ENCODE data around the gene SUCNR1. TPM values are rescaled to one million over a fixed set of nuclear protein-coding genes. Genes with fewer than 3 reads are reported as not detected.
"Not testable (repeated sequence)": the region's sequence is repeated elsewhere in the genome, so short reads cannot be mapped to it uniquely, and the experiment has no call there.

Gene SUCNR1
- total and polyA plus RNA-seq, 8 donors: 0.12 to 0.92 (median 0.58) TPM; not detected in 5

DNA sequence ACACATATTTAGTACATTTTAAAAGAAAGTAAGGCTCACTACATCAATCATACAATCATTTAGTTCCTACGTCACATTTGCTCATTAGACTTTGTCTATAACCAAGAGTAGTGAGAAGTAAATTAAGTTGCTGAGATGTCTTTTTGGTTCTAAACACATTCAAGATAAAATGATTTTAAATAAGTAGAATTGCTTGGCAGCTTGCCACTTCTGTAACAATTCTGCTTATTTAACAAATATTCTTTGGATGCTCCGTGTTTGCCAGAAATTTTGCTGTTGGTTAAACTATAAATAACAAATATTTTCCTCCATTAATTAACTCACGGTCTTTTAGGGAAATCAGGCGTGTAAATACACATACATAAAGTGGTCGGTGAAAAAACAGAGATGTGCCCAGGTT lies 18.3 kb downstream of the SUCNR1 start:
- DNase-seq: peak in 1 of 2 donors; percentile 30
- no peaks in the 10 kb centered on the region for H3K4me1 ChIP-seq
- TF ChIP-seq EP300 (IDR thresholded peaks at IDR 0.05) (no peak), POLR2A (IDR thresholded peaks at IDR 0.05) (no peak), POLR2AphosphoS5 (IDR thresholded peaks at IDR 0.05) (no peak)
- TF ChIP-seq, protein P1, sequence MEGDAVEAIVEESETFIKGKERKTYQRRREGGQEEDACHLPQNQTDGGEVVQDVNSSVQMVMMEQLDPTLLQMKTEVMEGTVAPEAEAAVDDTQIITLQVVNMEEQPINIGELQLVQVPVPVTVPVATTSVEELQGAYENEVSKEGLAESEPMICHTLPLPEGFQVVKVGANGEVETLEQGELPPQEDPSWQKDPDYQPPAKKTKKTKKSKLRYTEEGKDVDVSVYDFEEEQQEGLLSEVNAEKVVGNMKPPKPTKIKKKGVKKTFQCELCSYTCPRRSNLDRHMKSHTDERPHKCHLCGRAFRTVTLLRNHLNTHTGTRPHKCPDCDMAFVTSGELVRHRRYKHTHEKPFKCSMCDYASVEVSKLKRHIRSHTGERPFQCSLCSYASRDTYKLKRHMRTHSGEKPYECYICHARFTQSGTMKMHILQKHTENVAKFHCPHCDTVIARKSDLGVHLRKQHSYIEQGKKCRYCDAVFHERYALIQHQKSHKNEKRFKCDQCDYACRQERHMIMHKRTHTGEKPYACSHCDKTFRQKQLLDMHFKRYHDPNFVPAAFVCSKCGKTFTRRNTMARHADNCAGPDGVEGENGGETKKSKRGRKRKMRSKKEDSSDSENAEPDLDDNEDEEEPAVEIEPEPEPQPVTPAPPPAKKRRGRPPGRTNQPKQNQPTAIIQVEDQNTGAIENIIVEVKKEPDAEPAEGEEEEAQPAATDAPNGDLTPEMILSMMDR (IDR thresholded peaks at IDR 0.05): no peak
- H3K27me3 ChIP-seq: no peaks in the 10 kb centered on the region
- H3K4me3 ChIP-seq: no peak overlapping the region
- intact Hi-C loops (cut with DNase I; ENCODE audit: low total_unique reads): no loop called here
- 60 to 74% (median 65%) methylated on average over 5 of the region's 5 CpGs for WGBS, 5 donors
- H3K36me3 ChIP-seq: no peaks in the 10 kb centered on the region
- no peak overlapping the region for H3K27ac ChIP-seq
- H3K9me3 ChIP-seq: no peaks in the 10 kb centered on the region

DNA sequence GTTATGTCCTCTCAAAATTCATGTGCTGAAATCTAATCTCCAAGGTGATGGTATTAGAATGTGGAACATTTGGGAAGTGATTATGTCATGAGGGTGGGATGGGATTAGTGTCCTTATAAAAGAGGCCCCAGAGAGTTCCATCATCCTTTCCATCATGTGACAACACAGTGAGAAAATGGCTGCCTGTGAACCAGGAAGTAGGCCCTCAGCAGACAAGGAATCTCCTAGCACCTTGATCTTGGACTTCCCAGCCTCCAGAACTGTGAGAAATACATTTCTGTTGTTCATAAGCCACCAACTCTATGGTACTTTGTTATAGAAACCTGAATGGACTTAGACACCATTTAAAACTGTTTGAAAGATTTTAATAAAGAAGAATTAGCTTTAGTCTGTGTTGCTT lies 20.8 kb downstream of the SUCNR1 start:
- intact Hi-C loops (cut with DNase I; ENCODE audit: low total_unique reads): no loop called here
- Histone ChIP-seq H3K27ac (no peak overlapping the region), H3K27me3 (no peaks in the 10 kb centered on the region), H3K4me1 (no peaks in the 10 kb centered on the region), H3K36me3 (no peaks in the 10 kb centered on the region), H3K4me3 (no peak overlapping the region), H3K9me3 (no peaks in the 10 kb centered on the region)
- DNase-seq: no peak
- TF ChIP-seq POLR2A (IDR thresholded peaks at IDR 0.05): no peak
- TF ChIP-seq, protein P1 (IDR thresholded peaks at IDR 0.05): no peak
- TF ChIP-seq POLR2AphosphoS5 (IDR thresholded peaks at IDR 0.05): no peak
- no peak for TF ChIP-seq EP300 (IDR thresholded peaks at IDR 0.05)

DNA sequence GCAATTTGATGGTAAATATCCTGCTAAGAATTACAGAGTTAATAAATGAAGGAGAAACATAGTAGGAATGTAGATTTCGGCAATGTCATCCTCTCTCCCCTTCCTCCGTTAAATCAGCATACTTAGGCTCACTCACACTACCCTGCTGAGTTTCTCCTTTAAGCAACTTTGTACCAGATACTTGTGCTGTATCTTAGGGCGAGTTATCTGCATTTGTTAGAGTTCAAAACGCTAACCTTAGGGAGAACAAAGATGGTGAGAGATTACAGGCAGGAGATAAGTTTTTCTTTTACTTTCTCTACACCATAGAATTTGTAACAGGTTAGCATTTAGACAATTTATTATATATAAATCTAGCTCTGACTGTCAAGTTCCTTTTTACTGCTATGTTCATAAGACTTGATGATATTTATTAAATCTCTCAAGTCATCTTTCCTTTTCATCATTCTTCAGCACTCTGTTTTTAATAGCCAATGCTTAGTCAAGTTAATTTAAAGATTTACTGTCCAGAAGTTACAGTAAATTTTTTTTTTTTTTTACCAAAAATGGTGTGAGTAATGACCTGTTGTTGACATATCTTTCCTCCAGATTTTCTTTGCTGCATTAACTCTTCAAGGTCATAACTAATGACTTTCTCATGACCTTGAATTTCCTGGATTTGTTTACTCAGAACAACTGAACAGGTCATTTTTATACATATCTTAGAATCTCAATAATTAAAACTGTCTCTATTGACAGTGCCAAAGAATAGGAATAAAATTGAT lies 22.2 kb downstream of the SUCNR1 start:
- 31 to 44% (median 35%) methylated on average over 4 of the region's 4 CpGs for WGBS, 5 donors
- no peak overlapping the region for H3K4me3 ChIP-seq

DNA sequence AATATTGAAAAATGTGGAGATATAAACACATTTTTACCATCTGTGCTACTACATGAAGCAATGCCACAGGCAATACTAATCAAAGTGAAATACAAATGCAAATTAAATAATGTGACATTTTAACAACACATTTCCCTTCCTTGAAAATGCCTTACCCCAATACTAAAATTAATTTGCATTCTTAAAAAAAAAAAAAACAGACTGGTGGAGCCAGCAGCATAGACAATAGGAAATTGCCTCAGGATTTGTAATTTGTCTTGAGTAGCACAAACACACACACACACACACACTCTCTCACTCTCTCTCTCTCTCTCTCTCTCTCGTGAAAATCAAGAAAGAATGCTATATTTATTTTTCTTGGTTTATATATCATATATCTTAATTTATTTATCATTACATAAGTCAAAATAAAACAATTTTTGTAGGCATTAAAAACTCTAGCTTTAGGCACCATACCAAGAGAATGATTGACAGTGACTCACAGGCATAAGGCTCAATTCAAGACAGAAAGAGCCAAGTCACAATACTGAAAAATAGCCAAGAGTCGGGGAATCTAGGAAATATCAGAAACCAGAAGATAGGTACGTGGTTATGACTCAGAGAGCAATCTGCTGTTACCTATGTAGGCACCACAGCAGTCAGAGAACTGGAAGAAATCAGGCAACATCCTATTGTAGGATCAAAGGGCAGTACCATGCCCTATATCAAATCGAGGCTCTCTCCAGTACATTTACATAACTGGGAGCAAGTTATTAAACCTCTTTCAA lies 23.0 kb downstream of the SUCNR1 start:
- no peak for DNase-seq
- Histone ChIP-seq H3K27ac (no peak overlapping the region), H3K9me3 (no peaks in the 10 kb centered on the region), H3K4me1 (peaks cover 0 to 16% (median 5%) of the 10 kb centered on the region in 4 donors), H3K27me3 (no peaks in the 10 kb centered on the region), H3K4me3 (no peak overlapping the region), H3K36me3 (no peaks in the 10 kb centered on the region)
- TF ChIP-seq, protein P1 (IDR thresholded peaks at IDR 0.05): no peak
- TF ChIP-seq POLR2A (IDR thresholded peaks at IDR 0.05): no peak
- TF ChIP-seq POLR2AphosphoS5 (IDR thresholded peaks at IDR 0.05): no peak
- TF ChIP-seq EP300 (IDR thresholded peaks at IDR 0.05): no peak
- 51 to 65% (median 62%) methylated on average over 4 of the region's 4 CpGs for WGBS, 5 donors
- intact Hi-C loops (cut with DNase I; ENCODE audit: low total_unique reads): no loop called here

More for the DNA sequence above, 22.2 kb downstream of the SUCNR1 start:
- H3K36me3 ChIP-seq: no peaks in the 10 kb centered on the region
- TF ChIP-seq POLR2AphosphoS5 (IDR thresholded peaks at IDR 0.05): no peak
- TF ChIP-seq, protein P1 (IDR thresholded peaks at IDR 0.05): no peak
- no peak for TF ChIP-seq EP300 (IDR thresholded peaks at IDR 0.05)
- no peak for TF ChIP-seq POLR2A (IDR thresholded peaks at IDR 0.05)
- peaks cover 0 to 8% (median 2%) of the 10 kb centered on the region in 4 donors for H3K4me1 ChIP-seq
- intact Hi-C loops (cut with DNase I; ENCODE audit: low total_unique reads): no loop called here
- no peaks in the 10 kb centered on the region for H3K27me3 ChIP-seq
- DNase-seq: no peak
- no peak overlapping the region for H3K27ac ChIP-seq
- H3K9me3 ChIP-seq: no peaks in the 10 kb centered on the region

DNA sequence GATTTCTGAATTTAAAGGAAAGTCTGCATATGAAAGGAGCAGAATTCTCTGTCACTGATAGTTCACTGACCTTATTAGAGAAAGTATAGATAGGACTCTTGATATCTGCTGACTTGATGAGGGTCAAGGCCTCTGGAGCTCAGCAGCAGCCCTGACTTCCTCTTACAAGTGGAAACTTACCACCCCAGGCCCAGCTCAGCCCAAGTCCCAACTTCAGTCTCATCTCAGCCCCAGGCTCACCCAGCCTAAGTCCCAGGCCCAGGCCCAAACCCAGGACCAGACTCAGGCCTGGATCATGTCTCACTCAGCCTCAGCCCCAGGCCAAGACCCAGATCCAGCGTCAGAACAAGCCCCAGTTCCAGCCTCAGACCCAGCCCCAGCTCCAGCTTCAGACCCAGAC lies 24.7 kb downstream of the SUCNR1 start:
- intact Hi-C loops (cut with DNase I; ENCODE audit: low total_unique reads); H3K36me3 ChIP-seq; H3K9me3 ChIP-seq; H3K27me3 ChIP-seq; DNase-seq; H3K27ac ChIP-seq; H3K4me3 ChIP-seq: not testable (repeated sequence)
- H3K4me1 ChIP-seq: peaks cover 0 to 28% (median 11%) of the 10 kb centered on the region in 4 donors
- WGBS, 5 donors: no CpG with 5 or more reads among the region's 1 CpG

DNA sequence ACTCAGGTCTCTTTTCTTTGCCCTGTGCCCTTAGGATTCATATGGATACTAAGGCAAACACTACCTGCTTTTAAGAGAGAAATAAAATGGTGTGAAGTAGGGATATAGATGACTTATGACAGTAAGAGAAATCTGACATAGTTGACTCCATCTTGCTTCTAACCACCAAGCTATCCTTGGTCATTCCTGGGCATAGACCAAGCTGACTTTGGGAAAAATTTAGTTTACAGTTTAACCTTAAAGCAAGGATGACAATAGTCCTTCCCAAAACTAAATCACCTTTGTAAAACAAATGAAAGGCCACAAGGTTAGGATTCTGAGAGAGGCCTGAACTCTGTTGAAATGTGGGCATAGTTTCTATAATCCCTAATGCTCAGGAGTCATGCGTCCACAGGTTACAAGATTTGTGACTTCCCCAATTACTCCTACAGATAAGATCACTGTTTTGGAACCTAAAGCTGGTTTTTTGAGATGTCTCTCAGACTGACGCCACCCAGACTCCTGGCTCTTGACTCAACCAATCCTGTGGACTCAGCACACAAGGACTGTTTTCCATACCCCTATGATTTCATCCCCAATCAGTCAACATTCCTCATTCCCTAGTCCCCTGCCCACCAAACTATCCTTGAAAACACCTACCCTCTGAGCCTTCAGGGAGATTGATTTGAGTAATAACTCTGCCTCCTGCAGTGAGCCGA lies 25.3 kb downstream of the SUCNR1 start:
- intact Hi-C loops (cut with DNase I; ENCODE audit: low total_unique reads); H3K27me3 ChIP-seq; H3K4me3 ChIP-seq; DNase-seq; H3K36me3 ChIP-seq; H3K27ac ChIP-seq; H3K9me3 ChIP-seq: not testable (repeated sequence)
- 91 to 98% (median 94%) methylated on average over 3 of the region's 3 CpGs for WGBS, 5 donors
- peaks cover 0 to 34% (median 14%) of the 10 kb centered on the region in 4 donors for H3K4me1 ChIP-seq
